NCI-H146 (cell line): ENCODE results near the gene CCDC70.
A peak's percentile ranks its signal among the peaks of the same experiment; 100 is the strongest.

Experiments used
- DNase-seq: peaks from one replicate; lab custom pipeline; 2025; lab: John Stamatoyannopoulos, UW

Gene CCDC70

DNA sequence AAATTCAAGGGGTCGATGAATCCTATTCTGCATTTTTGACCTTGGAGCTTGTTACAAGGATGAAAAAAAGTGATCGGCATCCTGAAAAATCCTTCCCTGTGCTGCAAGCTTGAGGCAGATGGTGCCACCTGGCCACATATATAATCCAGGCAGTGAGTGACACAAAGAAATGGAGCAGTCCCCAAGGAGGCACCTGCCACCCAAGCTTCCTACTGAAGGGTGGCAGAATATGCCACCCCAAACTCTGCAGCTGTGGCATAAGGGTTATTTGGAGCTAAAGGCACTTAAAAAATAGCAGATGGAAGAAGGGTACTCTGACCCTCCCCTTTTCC lies 32.2 kb upstream of the CCDC70 start:
- DNase-seq = no peak

DNA sequence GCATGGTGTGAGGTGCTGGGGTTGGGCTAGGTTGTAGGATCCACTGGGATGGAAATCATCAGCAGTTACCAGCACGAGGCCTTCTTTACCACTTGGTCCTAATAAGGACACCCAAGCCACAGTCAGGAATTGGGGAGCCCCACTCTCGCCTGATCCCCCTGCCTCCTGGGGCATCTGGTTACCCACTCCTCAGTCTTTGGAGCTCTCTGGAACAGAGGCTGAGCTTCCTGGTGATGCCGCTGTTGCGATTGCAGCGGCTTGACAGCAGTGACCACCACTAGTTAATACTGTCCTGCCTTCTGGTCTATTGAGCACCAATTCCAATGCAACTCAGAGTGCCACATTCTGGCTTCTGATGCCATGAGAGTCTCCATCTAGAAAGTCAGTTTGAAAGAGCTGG lies 30.2 kb upstream of the CCDC70 start:
- no peak for DNase-seq

DNA sequence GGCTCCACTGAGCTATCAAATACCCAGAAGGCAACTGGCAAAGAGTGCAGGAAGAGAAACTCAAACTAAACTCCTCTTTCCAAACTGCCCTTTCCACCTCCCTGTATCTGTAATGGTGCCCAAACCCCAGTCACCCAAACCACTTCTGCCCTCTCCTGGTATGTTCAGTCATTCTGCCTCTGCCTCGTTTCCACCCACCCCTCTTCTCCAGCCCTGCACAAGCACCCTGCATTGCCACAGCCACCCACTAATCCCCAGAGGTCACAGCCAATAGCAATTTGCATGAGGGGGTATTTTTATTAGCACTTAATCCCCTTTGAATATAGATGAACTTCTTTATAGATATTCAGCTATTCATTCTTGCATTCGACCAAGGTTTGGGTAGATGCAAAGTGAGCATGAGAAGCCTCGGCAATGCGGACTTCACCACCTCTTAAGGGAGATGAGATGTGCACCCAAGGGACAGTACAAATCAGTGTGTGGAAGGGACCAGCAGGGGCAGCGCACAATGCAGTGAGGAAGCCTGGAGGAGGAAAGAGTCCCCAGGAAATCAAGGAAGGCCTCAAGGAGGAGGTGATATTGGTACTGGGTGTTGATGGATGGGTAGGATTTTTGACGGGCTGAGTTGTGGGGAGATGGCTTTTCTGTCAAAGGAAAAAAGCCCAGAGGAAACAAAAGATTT lies 29.2 kb upstream of the CCDC70 start:
- DNase-seq = peak; percentile 9

DNA sequence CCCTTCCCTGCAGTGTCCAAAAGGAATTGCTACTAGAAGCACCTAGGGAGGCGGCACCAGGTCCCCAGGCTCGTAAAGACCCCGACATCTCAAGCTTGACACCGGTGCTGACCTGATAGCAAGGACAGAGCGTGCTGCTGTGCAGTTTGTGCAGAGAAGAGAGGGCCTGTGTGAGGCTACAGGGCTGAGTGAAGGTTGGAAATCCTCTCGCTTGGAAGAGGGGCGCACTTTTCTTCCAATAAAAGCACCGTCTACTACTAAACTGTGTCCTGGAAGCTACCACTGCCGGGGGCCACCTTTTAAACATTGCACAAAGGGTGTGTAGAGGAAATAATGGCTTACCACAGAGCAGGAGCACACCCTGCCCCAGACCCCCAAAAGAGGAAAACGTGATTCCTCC lies 27.8 kb upstream of the CCDC70 start:
- no peak for DNase-seq

DNA sequence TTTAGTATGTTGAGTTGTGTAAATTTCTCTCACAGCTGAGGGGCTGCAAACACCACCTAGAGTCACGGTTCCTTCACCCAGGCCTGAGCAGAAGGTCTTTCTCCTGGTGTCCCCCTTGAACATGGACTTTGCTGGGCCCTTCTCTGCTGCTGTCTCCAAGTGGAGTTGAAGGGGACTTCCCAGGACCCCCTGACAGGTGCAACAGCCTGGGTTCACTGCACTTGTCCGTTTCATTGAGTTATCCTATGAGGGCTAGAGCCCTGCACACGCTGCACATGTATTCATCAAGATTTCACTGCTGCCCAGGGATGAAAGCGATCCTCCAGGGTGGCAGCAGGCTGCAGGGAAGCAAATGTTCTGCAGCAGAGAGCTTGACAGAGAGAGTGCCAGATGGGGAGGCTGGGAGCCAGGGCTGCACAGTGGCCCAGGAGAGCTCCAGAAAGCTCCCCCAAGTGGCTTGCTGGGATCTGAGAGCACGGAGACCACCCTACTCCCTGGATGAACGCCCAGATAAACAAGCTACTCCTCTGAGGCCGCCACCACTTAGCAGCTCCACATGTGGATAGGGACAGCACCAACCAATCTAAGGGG lies 27.1 kb upstream of the CCDC70 start:
- DNase-seq = no peak

DNA sequence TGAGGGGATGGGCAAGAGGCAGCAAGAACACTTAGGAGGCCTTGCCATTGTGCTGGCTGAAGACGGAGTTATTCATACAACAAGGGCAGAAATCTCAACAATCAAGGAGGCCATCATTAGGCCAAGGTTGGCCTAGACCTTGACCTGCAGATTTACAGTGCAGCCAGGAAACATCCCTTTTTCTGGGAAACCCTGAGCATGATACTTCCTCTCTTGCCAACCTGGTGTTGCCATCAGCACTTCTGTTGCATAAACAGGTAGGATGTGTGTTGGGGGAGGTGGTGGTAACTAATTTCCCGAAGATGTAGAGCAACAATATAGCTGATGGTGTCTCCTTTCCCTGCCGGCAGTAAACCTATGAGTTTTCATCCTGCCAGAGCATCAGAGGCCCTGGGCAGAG lies 24.8 kb upstream of the CCDC70 start:
- DNase-seq = no peak

DNA sequence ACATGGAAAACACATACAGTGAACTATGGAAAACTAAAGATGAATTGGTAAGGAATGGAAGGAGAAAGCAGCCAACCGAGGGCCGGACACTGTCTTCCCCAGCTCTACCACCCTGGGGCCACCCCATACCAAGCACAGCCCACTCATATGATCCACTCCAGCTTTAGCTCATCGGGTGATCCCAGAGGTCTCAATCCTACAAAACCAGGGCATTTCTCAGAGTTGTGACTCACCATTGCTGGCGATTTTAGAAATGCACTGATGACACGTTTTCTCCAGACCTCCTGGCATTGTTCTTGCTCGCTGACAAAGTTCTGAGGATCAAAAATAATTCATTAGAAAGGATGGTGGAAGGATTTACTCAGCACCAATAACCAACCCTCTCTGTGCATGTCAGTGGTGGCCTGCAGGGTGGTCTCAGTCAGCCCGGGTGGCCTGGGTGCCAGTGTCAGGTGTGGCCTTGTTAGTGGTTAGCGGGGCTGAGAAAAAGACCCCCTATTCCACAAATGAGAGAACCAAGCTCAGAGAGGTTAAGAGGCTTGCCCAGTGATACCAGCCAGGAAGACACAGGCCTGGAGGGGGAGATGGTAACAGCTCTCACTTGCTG lies 23.4 kb upstream of the CCDC70 start:
- no peak for DNase-seq

DNA sequence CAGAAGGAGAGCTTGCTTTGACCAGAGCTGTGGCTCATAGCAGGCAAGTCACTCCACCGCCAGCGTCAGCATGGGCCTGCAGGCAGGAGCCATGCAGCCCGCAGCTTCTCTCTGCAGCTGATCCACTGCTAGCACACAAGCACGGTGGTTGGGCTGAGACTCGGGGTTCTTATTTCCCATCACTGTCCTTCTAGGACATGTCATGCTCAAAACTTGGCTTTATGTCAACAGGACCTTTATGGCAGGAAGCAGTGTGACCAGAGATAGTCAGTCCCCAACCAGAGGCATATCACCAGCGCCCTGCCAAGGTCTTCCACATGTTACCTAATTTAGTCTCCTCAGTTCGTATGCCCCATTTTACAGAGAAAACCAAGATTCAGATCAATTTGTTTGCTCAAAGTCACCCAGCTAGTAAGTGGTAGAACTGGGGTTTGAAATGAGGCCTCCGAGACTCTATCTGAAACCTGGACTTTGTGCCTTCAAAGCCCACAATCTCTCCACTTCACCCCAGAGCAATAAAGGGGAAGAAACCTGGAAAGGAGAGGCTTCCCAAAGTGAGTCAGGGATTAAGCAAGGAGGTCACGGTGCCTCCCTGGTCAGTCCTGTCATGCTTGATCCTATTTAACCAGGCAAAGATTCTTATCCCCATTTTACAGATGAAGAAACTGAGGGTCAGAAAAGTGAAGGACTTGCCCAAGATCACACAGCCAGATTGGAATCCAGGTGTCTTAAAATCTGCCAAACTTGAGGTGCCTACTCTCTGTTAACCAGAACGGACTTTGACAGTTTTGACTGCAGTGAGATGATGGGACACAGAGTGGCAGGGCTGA lies 21.8 kb upstream of the CCDC70 start:
- DNase-seq = no peak

DNA sequence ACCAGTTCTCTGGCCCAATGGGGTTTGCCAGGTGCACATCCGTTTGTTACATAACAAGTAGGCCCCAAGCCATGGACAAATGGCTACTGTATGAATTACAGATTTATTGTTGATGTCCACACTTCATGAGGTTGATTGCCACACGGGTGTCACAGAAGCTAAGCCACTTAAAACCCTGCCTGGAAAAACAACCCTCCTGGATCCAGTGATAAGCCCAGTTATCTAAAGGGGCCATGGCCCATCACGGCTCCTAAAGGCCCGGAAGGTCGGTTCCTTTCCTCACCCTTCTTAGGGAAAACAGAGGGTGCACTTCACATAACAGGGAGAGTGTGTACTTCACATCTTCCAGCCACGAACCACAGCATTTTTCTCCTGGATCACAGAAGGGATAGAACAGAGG lies 20.9 kb upstream of the CCDC70 start:
- DNase-seq = no peak

DNA sequence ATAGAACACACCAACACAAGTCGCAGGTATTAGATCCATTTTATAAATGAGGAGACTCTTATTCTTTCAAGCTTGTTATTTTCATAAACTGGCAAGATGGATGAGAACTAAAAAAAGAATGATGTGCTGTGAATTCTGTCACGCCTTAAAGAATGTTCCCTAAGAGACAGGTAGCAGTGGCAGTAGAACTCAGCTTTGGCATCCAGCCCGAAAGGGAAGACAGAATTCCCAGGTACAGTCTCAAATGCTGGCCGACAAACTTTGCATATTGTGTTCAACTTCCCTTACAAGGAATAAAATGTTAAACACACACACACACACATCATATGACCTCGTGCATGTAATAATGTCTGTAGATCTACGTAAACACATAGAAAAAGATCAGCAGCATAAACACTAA lies 20.0 kb upstream of the CCDC70 start:
- DNase-seq = no peak

DNA sequence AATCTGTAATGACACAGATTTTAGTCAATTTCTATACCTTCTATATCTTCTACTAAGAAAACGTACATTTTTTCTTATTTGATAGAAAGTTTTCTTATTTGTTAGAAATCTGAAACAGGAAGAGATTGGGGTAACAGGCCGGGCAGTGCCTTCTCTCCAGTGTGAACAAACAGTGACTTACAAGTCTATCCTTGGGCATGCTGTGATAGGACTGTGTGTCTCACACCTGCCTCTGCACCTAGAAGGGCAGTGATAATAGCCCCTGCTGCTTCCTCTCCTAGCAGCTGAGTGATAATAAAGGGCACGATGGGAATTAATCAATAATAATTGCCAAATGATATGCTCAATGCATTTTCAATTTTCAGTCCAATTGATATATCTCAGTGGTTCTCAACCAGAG lies 18.2 kb upstream of the CCDC70 start:
- DNase-seq = peak; percentile 71

DNA sequence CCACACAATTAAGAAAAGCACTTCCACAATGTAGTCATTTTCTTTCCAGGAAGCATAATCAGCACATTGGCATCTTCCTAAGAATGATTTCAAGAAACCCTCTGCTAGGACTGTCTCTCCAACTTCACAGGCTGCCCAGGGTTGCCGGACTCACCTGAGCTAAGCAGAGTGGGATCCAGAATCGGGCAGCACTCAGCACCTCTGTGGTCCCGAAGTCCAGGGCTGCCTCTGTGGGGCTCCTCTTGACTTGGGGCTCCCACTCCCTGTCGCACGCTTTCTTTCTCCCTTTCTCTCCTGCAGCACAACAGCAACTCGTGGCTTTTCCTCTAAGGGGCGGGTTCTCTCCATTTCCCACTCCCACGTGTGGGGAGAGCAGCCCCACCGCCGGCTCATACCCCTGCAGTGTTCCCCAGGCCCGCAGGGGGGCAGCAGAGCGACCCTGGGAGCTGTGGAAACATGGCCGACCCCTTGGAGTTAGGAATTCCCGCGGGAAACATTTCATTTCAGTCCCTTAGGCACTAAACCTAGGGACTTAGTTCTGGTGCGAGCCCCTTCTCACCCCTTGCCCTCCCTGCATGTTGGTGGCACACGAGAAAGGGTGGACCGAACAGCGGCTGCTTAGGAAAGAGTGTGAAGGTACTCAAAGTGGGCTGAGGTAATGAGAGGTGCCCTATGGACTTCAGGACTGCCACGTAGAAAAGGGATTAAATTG lies 16.8 kb upstream of the CCDC70 start, which contains the start of gene TMEM272:
TSS of gene TMEM272 (minus strand) at position 316 of the 712 bp plus-strand sequence. CDS start 6,647 bp downstream, outside the sequence.
- peak; percentile 53 for DNase-seq

DNA sequence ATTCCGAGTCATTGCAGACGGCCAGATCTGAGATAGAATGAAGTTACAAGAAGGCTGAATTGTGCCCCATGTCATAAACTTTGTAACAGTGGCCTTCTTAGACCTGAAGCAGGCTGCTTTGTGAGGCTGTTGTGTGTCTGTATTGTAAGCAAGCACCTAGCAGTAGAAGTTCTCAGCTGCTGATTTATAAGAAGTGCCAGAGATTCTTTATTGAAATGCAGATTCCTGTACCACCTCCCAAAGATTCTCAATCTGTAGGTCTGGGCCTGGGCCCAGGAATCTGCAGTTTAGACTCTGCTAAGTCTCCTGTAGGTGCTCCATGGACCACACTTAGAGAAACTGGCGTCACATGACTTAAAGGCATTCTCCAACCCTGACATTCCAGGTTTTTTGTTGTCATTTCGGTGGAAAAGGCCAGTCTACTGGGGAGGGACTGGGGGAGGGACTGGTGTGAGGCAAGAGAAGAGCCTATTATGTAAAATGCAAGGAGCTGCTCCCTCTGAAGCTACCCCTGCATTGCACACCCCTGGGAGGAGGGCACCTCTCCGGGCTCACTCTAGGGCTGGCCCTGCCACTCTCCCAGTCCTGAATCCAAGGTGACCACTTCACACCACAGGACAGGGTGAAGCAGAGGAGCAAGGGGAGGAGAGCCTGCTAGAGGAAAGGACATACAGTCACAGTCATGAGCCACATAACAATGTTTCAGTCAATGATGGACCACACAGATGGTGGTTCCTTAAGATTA lies 16.0 kb upstream of the CCDC70 start:
- no peak for DNase-seq

DNA sequence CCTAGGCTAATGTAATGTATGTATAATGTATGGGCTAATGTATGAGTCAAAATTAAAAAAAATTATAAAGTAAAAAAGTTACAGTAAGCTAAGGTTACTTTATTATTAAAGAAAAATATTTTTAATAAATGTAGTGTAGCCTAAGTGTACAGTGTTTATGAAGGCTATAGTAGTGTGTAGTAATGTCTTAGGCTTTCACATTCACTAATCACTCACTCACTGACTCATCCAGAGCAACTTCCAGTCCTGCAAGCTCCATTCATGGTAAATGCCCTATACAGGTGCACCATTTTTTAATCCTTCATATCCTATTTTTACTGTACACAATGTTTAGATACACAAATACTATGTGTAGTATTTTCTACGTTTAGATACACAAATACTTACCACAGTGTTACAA lies 15.0 kb upstream of the CCDC70 start:
- no peak for DNase-seq

DNA sequence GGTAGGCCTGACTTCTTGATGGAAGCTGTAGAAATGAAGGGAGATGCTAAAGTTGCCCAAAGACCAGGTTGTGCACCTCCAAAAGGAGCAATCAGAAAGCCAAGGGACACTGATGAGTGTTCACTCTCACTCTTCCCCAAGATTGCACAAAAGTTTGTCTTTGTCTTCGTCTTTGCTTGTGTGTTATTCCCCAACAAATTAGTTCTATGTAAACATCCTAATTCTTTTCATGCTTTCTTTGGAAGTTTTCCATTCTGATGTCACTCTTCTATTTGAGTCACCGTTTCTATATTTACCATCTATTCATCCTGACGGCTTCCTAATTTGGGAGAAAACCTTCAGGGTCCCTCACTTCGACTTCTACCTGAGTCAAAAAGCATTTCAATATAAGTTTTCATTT lies 13.1 kb upstream of the CCDC70 start:
- no peak for DNase-seq

DNA sequence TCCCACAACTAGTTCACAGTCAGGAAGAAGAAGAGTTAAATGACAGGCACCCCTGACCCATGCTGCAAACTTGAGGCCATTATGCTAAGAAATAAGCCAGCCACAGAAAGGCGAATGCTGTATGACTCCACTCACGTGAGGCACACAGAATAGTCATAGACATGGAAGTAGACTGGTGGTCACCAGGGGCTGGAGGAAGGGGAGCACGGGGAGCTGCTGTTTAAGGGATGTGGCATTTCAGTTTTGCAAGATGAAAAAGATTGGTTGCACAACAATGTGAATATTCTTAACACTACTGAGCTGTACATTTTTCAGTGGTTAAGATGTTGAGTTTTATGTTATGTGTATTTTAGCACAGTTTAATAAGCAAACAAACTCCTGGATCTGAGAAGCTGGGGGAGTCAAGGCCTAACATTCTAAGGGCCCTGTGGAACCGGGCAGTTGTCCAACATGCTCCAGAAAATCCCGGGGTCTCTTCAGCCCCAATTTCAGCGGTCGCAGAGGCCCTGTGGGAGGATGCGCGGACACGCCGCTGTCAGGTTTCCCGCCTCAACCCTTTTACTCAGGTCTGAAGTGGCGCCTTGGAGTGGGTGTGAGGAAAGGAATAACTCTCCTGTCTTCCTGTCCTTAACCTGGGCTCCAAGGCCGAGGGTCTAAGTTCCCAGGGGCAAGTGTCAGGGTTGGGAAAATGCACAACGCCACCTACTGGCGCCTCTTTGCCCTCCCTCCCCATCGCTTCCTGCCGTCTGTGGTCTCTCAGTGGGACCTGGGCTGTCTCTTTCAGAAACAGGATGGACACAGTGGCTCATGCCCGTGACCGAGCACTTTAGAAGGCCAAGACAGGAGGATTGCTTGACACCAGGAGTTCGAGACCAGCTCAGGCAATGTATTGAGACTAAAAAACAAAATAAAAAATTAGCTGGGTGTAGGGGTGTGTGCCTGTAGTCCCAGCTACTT lies 12.3 kb upstream of the CCDC70 start:
- peak; percentile 12 for DNase-seq

DNA sequence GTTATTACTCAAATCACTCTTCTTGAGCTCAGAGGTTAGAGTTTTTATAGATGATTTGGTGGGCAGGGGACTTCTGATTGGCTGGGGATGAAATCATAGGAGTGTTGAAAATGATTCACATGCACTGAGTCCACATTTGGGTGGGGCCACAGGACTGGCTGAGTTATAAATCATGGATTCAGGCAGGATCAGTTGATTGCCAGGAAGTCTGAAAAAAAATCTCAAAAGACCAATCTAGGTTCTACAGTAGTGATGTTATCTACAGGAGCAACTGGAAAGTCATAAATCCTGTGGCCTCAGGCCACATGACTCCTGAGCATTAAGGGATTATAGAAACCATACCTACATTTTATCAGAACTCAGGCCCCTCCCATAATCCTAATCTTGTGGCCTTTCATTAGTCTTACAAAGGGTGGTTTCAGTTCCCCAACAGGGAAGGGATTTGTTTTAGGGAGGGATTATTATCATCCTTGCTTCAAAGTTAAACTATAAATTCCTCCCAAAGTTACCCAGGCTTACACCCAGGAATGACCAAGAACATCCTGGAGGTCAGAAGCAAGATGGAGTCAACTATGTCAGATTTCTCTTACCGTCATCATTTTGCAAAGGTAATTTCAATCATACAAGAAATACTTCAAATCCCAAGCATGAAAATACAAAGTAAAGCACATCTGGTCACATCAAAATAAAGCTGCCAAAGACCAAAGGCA lies 5.6 kb upstream of the CCDC70 start:
- DNase-seq = no peak

DNA sequence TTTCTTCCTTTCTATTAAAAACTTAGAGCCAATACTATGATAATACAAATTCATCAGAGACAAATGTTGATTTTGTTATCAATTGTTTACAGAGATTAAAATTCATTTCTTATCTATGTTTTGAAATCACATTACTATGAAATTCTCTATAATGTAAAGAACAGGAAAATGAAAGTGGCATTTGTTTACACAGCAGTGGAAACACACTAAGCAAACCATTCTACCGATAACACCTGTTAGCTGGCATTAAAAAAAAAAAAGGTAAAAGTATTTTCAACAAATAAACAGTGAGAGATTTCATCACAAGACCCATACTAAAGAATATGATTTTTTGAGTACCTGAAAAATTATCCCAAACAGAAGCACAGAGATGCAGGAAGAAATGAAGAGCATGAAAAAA lies 4.8 kb upstream of the CCDC70 start:
- DNase-seq = peak; percentile 54

DNA sequence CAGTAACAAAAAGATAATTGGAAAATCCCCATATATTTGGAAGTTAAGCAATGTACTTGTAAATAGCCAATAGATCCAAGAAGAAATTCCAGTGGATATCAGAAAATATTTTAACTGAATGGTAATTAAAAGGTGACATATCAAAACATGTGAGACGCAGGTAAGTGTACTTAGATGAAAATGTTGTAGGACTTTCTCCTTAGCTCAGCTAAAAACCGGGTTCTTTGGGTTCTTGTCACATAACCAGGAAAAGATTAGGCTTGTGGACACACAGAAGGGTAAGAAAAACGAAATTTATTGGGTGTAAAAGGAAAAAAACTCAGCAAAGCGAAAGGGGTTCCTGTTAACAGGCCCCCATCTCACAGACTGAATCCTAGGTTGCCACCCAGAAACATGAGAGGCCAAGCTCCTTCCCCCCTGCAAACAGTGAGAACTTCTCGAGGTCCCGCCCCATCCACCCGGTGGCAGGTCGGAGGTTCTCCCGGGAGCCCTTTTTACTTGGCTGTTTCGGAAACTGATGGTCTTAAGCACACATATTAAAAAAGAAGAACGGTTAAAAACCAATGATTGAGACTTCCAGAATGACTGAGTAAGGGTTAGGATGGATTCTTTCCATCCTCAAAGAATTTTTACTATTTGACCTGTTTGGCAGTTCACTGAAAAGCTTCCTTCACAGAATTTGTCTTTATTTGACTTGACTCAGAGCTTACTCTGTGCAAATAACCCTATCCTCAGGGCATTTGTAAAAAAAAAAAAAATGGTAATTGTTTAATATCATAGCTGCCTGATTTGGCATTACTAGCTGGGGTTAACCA lies 3.1 kb upstream of the CCDC70 start:
- peak; percentile 37 for DNase-seq
